Ectodermal cell (in vitro differentiated cells): ENCODE measurements around the gene NRTN.
A peak's percentile ranks its signal among the peaks of the same experiment; 100 is the strongest.

ENCODE experiments used
- H3K27ac ChIP-seq: 2 replicates; pipeline ENCODE4 v1.7.0; 2013; ENCODE audit warnings: mild to moderate bottlenecking, low read depth, low read length; ENCODE audit not compliant: insufficient read depth, poor library complexity, severe bottlenecking
- H3K27me3 ChIP-seq: 2 replicates; pipeline ENCODE4 v1.7.0; 2013; ENCODE audit warnings: mild to moderate bottlenecking, low read length; ENCODE audit not compliant: insufficient read depth, control insufficient read depth, poor library complexity, severe bottlenecking
- H3K36me3 ChIP-seq: one replicate; pipeline ENCODE4 v1.7.0; 2013; ENCODE audit warnings: low read length; ENCODE audit not compliant: control insufficient read depth, insufficient read depth
- H3K4me1 ChIP-seq: one replicate; pipeline ENCODE4 v1.7.0; 2013; ENCODE audit warnings: low read length; ENCODE audit not compliant: control insufficient read depth, insufficient read depth
- H3K4me3 ChIP-seq: 2 replicates; pipeline ENCODE4 v1.7.0; 2013; ENCODE audit warnings: low read depth, low read length, control low read depth; ENCODE audit not compliant: insufficient read depth
- H3K9me3 ChIP-seq: 2 replicates; pipeline ENCODE4 v1.7.0; 2013; ENCODE audit warnings: mild to moderate bottlenecking, low read length, moderate library complexity; ENCODE audit not compliant: control insufficient read depth
- WGBS, 2 experiments: methylation state at CpG; one replicate each; pipeline ENCODE4 v1.1.7; 2013; ENCODE audit warnings: missing lambda C conversion rate in 2 of 2; 5-methylcytosine and 5-hydroxymethylcytosine counted together

The NRTN gene

DNA sequence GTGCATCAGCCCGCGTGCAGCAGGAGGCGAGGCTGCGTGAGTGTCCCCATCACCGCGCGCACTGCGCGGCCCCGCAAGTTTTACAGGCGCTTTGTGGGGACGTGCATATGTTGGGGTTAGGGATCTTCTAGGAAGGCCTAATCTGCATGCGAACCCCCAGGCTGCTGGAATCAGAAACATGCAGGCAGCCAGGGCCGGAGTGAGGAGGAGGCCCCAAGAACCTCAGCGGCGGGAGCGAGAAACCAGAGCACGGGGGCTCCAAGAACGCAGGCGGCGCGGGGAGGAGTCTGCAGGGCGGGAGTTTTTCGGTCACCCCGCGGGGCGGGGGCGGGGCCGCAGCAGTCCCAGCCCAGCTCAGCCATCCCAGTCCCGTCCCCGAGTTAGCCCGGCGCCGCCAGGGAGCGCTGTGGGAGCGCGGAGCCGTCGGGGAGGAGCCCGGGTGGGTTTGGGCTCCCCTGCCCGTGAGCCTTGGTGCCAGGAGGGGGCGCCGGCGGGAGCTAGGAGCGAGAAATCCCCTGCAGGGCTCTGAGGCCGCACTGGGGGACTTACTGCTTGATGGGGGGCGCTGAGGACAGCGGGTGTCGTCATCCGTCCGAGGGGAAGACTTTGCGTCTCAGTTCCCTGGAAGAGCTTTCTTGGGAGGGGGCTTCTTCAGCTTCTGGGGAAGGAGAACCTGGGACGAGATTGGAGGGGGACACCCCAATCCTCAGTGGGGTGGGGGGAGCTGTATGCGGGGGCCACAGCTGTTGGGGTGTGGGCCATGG lies 933 bp upstream of the NRTN start:
- peak overlapping the region; percentile 27 for H3K4me3 ChIP-seq
- H3K4me1 ChIP-seq: peaks cover 8% of the 10 kb centered on the region
- peaks cover 25% of the 10 kb centered on the region for H3K27me3 ChIP-seq
- H3K27ac ChIP-seq: no peak overlapping the region
- H3K9me3 ChIP-seq: no peaks in the 10 kb centered on the region
- 4 to 5% methylated on average over 54 of the region's 54 CpGs for WGBS, 2 experiments
- no peaks in the 10 kb centered on the region for H3K36me3 ChIP-seq

DNA sequence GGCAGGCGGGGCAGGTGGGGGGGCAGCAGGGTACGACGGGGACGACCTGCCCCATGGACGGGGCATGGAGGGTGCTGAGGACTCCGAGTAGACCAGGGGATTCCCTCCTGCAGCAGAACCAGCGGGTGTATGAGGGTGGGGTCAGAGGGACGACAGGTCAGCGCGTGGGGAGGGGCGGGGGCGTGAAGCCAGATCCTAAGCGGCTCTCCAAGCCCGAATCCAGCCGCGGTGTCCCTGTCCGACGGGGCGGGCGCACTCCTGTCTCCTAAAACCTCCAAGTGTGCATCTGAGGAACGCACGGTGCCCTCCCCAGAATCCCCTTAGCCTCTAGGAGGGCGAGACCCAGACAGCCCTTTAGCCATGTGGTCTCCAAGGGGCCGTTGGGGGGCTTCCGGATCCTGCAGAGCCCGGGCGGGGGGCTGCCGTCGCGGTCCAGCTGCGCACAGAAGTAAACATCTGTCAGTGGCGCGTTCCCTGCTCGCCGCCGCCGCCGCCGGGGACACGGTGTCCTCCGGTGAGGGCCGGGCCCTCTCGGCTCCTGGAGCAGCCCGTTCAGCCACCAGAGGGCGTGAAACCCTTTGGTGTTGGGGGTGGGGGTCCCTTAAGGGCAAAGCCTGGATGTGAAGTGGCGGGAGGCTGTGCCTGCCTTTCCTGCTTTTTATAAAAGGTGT lies 730 bp downstream of the NRTN start:
- peak overlapping the region; percentile 40 for H3K4me3 ChIP-seq
- WGBS, 2 experiments: 1 to 2% methylated on average over 46 of the region's 46 CpGs

DNA sequence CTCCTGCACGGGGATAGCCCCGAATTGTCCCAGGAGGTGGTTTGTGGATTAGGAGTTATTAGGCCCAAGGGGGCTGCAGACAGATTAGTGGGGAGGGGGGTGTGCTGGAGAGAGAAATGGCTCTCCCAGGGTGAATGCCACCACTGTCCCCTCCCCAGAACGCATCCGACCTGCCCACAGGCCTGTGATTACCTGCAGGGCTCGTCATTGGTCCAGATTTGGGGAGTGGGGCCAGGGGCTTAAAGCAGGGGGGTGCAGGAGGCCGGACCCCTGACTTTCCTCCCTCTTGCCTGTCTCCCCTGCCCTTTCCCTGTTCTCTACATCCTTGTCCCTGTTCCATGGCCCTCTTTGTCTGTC lies 1.2 kb downstream of the NRTN start:
- WGBS, 2 experiments: 21 to 26% methylated on average over 6 of the region's 6 CpGs
- H3K4me1 ChIP-seq: peaks cover 8% of the 10 kb centered on the region
- no peaks in the 10 kb centered on the region for H3K9me3 ChIP-seq
- H3K4me3 ChIP-seq: peak overlapping the region; percentile 40
- no peak overlapping the region for H3K27ac ChIP-seq
- peaks cover 25% of the 10 kb centered on the region for H3K27me3 ChIP-seq
- H3K36me3 ChIP-seq: no peaks in the 10 kb centered on the region

More for the DNA sequence above, 730 bp downstream of the NRTN start:
- Histone ChIP-seq H3K27ac (no peak overlapping the region), H3K9me3 (no peaks in the 10 kb centered on the region), H3K27me3 (peaks cover 25% of the 10 kb centered on the region), H3K4me1 (peaks cover 8% of the 10 kb centered on the region), H3K36me3 (no peaks in the 10 kb centered on the region)

DNA sequence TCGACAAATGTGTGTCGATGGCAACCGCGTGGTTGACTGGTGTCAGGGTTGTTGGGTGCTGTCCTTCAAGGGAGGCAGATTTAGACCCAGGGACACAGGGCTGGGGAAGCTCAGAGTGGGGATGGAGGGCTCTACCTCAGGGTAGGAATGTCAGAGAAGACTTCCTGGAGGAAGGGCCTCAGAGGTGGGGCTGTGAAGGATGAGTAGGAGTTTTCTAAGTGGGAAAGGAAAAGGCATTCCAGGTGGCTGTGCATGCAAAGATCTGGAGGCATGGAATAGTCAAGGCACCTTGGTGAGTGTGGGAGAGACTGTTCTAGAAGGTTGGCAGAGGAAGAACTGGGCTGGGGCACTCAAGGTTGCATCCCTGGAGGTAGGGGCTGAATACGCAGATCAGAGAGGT lies 2.0 kb downstream of the NRTN start:
- no peak overlapping the region for H3K4me3 ChIP-seq
- no peak overlapping the region for H3K27ac ChIP-seq
- H3K4me1 ChIP-seq: peaks cover 8% of the 10 kb centered on the region
- no peaks in the 10 kb centered on the region for H3K36me3 ChIP-seq
- H3K27me3 ChIP-seq: peaks cover 24% of the 10 kb centered on the region
- no peaks in the 10 kb centered on the region for H3K9me3 ChIP-seq
- 92% methylated on average over 5 of the region's 5 CpGs for WGBS, 2 experiments

- Histone ChIP-seq H3K4me3 (no peak overlapping the region), H3K36me3 (no peaks in the 10 kb centered on the region), H3K27me3 (peaks cover 20% of the 10 kb centered on the region), H3K9me3 (no peaks in the 10 kb centered on the region), H3K27ac (no peak overlapping the region), H3K4me1 (peaks cover 8% of the 10 kb centered on the region)
- WGBS, 2 experiments: 93 to 95% methylated on average over 20 of the region's 21 CpGs
These were observed 3.4 kb downstream of the NRTN start for GRCh38 chr19:5808120-5808816.

DNA sequence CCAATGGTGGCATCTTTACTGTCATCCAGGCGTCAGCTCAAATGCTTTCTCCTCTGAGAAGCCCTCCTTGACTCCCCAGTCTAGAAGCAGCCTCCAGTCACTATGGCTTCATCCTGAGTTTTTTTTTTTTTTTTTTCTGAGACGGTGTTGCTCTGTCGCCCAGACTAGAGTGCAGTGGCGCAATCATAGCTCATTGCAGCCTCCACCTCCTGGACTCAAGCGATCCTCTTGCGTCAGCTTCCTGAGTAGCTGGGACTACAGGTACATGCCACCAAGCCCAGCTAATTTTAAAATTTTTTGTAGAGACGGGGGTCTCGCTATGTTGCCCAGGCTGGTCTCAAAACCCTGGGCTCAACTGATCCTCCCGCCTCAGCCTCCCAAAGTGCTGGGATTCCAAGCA lies 4.2 kb downstream of the NRTN start:
- Histone ChIP-seq H3K27me3 (peaks cover 16% of the 10 kb centered on the region), H3K27ac (no peak overlapping the region), H3K4me3 (no peak overlapping the region), H3K9me3 (no peaks in the 10 kb centered on the region), H3K36me3 (no peaks in the 10 kb centered on the region), H3K4me1 (peaks cover 8% of the 10 kb centered on the region)
- WGBS, 2 experiments: 93 to 97% methylated on average over 9 of the region's 9 CpGs

GRCh38 chr19:5809469-5809868 lies 4.6 kb downstream of the NRTN start:
- Histone ChIP-seq H3K4me3 (no peak overlapping the region), H3K27me3 (peaks cover 12% of the 10 kb centered on the region), H3K27ac (no peak overlapping the region), H3K36me3 (no peaks in the 10 kb centered on the region), H3K9me3 (no peaks in the 10 kb centered on the region), H3K4me1 (peaks cover 8% of the 10 kb centered on the region)
- WGBS, 2 experiments: 93 to 94% methylated on average over 10 of the region's 10 CpGs

GRCh38 chr19:5811117-5811516 lies 6.2 kb downstream of the NRTN start:
- WGBS, 2 experiments: 91 to 93% methylated on average over 4 of the region's 4 CpGs
- Histone ChIP-seq H3K4me1 (peaks cover 5% of the 10 kb centered on the region), H3K27me3 (peaks cover under 1% of the 10 kb centered on the region), H3K36me3 (no peaks in the 10 kb centered on the region), H3K4me3 (no peak overlapping the region), H3K9me3 (no peaks in the 10 kb centered on the region), H3K27ac (no peak overlapping the region)

- 84 to 89% methylated on average over 9 of the region's 9 CpGs for WGBS, 2 experiments
- no peaks in the 10 kb centered on the region for H3K27me3 ChIP-seq
- H3K4me3 ChIP-seq: no peak overlapping the region
- no peaks in the 10 kb centered on the region for H3K4me1 ChIP-seq
- H3K9me3 ChIP-seq: no peaks in the 10 kb centered on the region
- H3K36me3 ChIP-seq: no peaks in the 10 kb centered on the region
- no peak overlapping the region for H3K27ac ChIP-seq
These were observed 9.4 kb downstream of the NRTN start for GRCh38 chr19:5814123-5814851.

DNA sequence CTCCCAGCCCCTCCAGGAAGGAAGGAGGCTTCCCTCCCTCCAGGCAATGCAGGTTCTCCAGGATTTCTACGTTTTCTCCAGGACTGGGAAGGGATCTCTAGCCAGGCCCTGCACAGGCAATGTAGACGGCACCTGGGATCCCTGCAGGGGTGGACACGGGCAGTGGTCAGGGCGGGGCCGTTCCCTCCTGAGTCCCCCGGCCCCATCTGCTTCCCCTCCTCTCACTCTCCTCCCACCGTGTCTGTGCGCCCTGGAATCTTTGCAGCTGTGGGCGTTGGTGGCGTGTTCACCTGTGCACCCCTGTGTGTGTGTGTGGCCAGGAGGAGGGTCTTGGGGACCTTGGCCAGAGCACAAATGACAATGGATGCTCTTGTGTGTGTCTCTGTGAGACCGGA lies 10.0 kb downstream of the NRTN start:
- Histone ChIP-seq H3K27me3 (no peaks in the 10 kb centered on the region), H3K4me1 (no peaks in the 10 kb centered on the region), H3K4me3 (no peak overlapping the region), H3K36me3 (no peaks in the 10 kb centered on the region), H3K27ac (no peak overlapping the region), H3K9me3 (no peaks in the 10 kb centered on the region)
- 81 to 86% methylated on average over 11 of the region's 11 CpGs for WGBS, 2 experiments
